Stomach (tissue), 9 donors: ENCODE data around the gene CCNF. TPM values are rescaled to one million over a fixed set of nuclear protein-coding genes. Genes with fewer than 3 reads are reported as not detected.

Source experiments
- DNase-seq, 2 donors: peaks; one replicate each; pipeline versions ENCODE4 v3.0.0 to v3.0.0-alpha.2; 2013 to 2019
- H3K27ac ChIP-seq, 5 donors: fragments of 200-600 bp in 4 of 5; sonication (generic) in 4 of 5; one replicate each; pipeline ENCODE4 v1.5.1; 2013 to 2019; ENCODE audit warnings: mild to moderate bottlenecking in 1 of 5, moderate library complexity in 1 of 5
- H3K27me3 ChIP-seq, 3 donors: fragments of 200-600 bp; sonication (generic); one replicate each; pipeline ENCODE4 v1.5.1; 2017 to 2019; ENCODE audit warnings: mixed run types in 1 of 3
- H3K36me3 ChIP-seq, 4 donors: fragments of 200-600 bp; sonication (generic); 1 replicate in 3 of 4; 2 replicates in 1 of 4; pipeline ENCODE4 v1.5.1; 2016 to 2019
- H3K4me1 ChIP-seq, 4 donors: fragments of 200-600 bp; sonication (generic); one replicate each; pipeline ENCODE4 v1.5.1; 2016 to 2019
- H3K4me3 ChIP-seq, 4 donors: fragments of 200-600 bp; sonication (generic) in 3 of 4; one replicate each; pipeline ENCODE4 v1.5.1; 2016 to 2019; ENCODE audit warnings: mild to moderate bottlenecking in 1 of 4
- H3K9me3 ChIP-seq, 4 donors: fragments of 200-600 bp; sonication (generic); one replicate each; pipeline ENCODE4 v1.5.1; 2016 to 2019
- EP300 ChIP-seq: sonication (generic); formaldehyde crosslinking; IDR thresholded peaks from one replicate; pipeline ENCODE4 v1.6.1; 2017; ENCODE audit warnings: antibody characterized with exemption
- POLR2A ChIP-seq, 4 donors: fragments of 450-650 bp; IDR thresholded peaks; one replicate each; pipeline ENCODE4 v1.6.1; 2016; ENCODE audit warnings: antibody characterized with exemption in 4 of 4, control low read depth in 2 of 4, mild to moderate bottlenecking in 1 of 4, moderate library complexity in 1 of 4
- POLR2AphosphoS5 ChIP-seq, 3 donors: sonication (generic); formaldehyde crosslinking; IDR thresholded peaks; one replicate each; pipeline ENCODE4 v1.6.1; 2016; ENCODE audit warnings: antibody characterized with exemption in 3 of 3
- whole genome bisulfite sequencing, 5 donors: extraction: QIAGEN DNeasy Blood & Tissue Kit in 3 of 5; methylation state at CpG; one replicate each; pipeline versions ENCODE4 v1.1.5 to v1.1.7; 2013 to 2018; 5-methylcytosine and 5-hydroxymethylcytosine counted together
- intact Hi-C: fragments of 100-400 bp; cut with DNase I; formaldehyde crosslinking; loops from one replicate; pipeline ENCODE4 v1.15.1; 2023; ENCODE audit warnings: low total_unique reads
- polyA plus RNA-seq, 3 donors: library from polyadenylated mRNA; stranded (reverse); fragments of 200-250 nt; gene quantifications; one replicate each; pipeline ENCODE4 v1.2.3, GENCODE V29; 2013
- total RNA-seq, 5 donors: library from RNA; depleted of rRNA; stranded (reverse); fragments of >200 nt; gene quantifications; one replicate each; pipeline versions ENCODE4 v1.1.0 to v1.2.3, GENCODE V29; 2014 to 2016
- TF ChIP-seq, protein P1 (sequence below), 7 experiments: fragments of 450-650 bp in 4 of 7; fragments of 200-600 bp in 3 of 7; sonication (generic) in 3 of 7; IDR thresholded peaks; one replicate each; pipeline ENCODE4 v1.5.1; 2016 to 2019; ENCODE audit warnings: antibody characterized with exemption in 7 of 7, control low read depth in 2 of 7, mild to moderate bottlenecking in 1 of 7
- donor health status: healthy with polysubstance abuse.
- donor health status: Bipolar disorder and iron deficiency.
- donor health status: healthy.

The CCNF gene
- total and polyA plus RNA-seq, 8 donors, result 0.46 to 7.8 (median 2.9) TPM

- no peak for TF ChIP-seq POLR2AphosphoS5 (IDR thresholded peaks at IDR 0.05)
- no peak for TF ChIP-seq EP300
- no peak for TF ChIP-seq POLR2A (IDR thresholded peaks at IDR 0.05)
- TF ChIP-seq, protein P1, sequence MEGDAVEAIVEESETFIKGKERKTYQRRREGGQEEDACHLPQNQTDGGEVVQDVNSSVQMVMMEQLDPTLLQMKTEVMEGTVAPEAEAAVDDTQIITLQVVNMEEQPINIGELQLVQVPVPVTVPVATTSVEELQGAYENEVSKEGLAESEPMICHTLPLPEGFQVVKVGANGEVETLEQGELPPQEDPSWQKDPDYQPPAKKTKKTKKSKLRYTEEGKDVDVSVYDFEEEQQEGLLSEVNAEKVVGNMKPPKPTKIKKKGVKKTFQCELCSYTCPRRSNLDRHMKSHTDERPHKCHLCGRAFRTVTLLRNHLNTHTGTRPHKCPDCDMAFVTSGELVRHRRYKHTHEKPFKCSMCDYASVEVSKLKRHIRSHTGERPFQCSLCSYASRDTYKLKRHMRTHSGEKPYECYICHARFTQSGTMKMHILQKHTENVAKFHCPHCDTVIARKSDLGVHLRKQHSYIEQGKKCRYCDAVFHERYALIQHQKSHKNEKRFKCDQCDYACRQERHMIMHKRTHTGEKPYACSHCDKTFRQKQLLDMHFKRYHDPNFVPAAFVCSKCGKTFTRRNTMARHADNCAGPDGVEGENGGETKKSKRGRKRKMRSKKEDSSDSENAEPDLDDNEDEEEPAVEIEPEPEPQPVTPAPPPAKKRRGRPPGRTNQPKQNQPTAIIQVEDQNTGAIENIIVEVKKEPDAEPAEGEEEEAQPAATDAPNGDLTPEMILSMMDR (IDR thresholded peaks at IDR 0.05), result no peak
- Histone ChIP-seq H3K36me3 (no peaks in the 10 kb centered on the region), H3K9me3 (no peaks in the 10 kb centered on the region), H3K4me3 (no peak overlapping the region), H3K4me1 (peaks cover 40 to 61% (median 60%) of the 10 kb centered on the region in 4 donors), H3K27me3 (peaks cover 19 to 73% (median 62%) of the 10 kb centered on the region in 3 donors), H3K27ac (no peak overlapping the region)
- intact Hi-C loops, result no loop called here
- WGBS, 5 donors, result 78 to 88% (median 84%) methylated on average over 7 of the region's 7 CpGs
- no peak for DNase-seq
These were observed 41.0 kb downstream of the CCNF start for GRCh38 chr16:2470234-2470601.

DNA sequence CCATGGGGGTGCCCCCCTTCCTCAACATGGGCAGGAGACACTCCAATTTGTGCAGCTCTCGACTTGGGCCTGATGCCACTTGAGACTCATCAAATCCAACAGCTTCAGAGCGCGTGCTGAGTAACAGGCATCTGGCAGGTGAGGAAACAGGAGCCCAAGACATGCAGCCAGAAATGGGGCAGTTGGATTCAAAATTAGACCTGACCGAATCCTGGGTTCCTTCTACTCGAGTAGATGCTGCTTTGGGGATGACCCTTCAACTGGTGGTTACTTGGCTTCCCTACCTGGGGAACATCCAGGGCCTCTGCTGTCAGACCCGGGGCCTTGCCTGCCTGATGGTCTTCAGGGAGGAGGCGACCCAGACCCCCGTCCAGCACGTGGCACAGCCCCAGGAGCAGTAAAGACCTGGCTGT, 41.4 kb downstream of the CCNF start:
- WGBS, 5 donors, result 35 to 49% (median 40%) methylated on average over 6 to 9 of the region's 9 CpGs
- intact Hi-C loops, result no loop called here
- Histone ChIP-seq H3K36me3 (no peaks in the 10 kb centered on the region), H3K27me3 (peaks cover 19 to 73% (median 62%) of the 10 kb centered on the region in 3 donors), H3K9me3 (no peaks in the 10 kb centered on the region), H3K4me1 (peaks cover 43 to 65% (median 64%) of the 10 kb centered on the region in 4 donors), H3K27ac (peak overlapping the region in 1 of 5 donors; percentile 24), H3K4me3 (peak overlapping the region in 1 of 4 donors; percentile 28)
- no peak for TF ChIP-seq POLR2AphosphoS5 (IDR thresholded peaks at IDR 0.05)
- no peak for TF ChIP-seq POLR2A (IDR thresholded peaks at IDR 0.05)
- TF ChIP-seq EP300, result no peak
- TF ChIP-seq, protein P1 (IDR thresholded peaks at IDR 0.05), result no peak
- DNase-seq, result no peak

DNA sequence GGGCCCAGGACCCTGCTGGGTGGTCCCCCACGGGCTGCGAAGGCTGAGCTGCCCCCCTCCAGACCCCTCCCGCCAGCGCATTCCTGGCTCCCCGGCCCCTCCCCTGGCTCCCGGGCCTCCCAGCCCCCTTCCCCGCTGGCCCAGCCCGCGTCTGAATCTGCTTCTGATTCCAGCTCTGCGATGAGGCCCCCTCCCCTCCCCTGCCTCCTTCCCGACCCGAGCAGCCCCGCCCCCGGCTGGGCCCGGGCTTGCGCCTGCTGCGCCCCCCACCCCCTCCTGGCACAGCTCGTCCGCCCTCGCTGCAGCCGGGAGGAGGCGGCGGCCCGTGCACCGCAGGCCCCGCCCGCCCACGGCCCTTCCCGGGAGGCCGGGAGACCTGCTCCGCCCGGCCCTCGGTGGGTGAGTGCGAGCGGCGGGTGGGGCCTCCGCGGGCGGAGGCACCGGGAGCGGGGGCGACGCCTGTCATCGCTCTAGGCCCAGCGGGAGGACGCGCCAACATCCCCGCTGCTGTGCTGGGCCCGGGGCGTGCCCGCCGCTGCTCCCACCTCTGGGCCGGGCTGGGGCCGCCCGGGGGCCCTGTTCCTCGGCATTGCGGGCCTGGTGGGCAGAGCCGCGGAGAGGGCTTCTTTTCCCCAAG, 41.9 kb downstream of the CCNF start, which contains the start of gene NTN3:
Gene NTN3 (plus strand): TSS at position 282 of the 637 bp plus-strand sequence. CDS start 405 bp downstream, outside the sequence.
- Histone ChIP-seq H3K27me3 (peaks cover 19 to 73% (median 62%) of the 10 kb centered on the region in 3 donors), H3K4me3 (peak within 1 kb of the TSS in 3 of 4 donors; percentile 28 to 42 (median 30)), H3K9me3 (no peaks in the 10 kb centered on the region), H3K4me1 (peaks cover 49 to 70% (median 69%) of the 10 kb centered on the region in 4 donors), H3K27ac (peak within 1 kb of the TSS in 1 of 5 donors; percentile 24), H3K36me3 (no peaks in the 10 kb centered on the region)
- TF ChIP-seq EP300, result no peak
- TF ChIP-seq, protein P1 (IDR thresholded peaks at IDR 0.05), result no peak
- TF ChIP-seq POLR2AphosphoS5 (IDR thresholded peaks at IDR 0.05), result no peak
- TF ChIP-seq POLR2A (IDR thresholded peaks at IDR 0.05), result no peak
- whole genome bisulfite sequencing, 5 donors, result 0 to 2% (median 1%) methylated on average over 22 to 59 of the region's 59 CpGs; no CpG with 5 or more reads in 1 of the 5 donors
- peak in 1 of 2 donors; percentile 91 for DNase-seq
- intact Hi-C loops, result no loop called here

- H3K27me3 ChIP-seq, result peaks cover 19 to 69% (median 62%) of the 10 kb centered on the region in 3 donors
These were observed 42.6 kb downstream of the CCNF start for GRCh38 chr16:2471653-2472487.

More at GRCh38 chr16:2471653-2472487, 42.6 kb downstream of the CCNF start:
- Histone ChIP-seq H3K9me3 (no peaks in the 10 kb centered on the region), H3K4me3 (peak overlapping the region in 3 of 4 donors; percentile 28 to 42 (median 30)), H3K4me1 (peaks cover 56 to 78% (median 77%) of the 10 kb centered on the region in 4 donors), H3K27ac (peak overlapping the region in 1 of 5 donors; percentile 24), H3K36me3 (no peaks in the 10 kb centered on the region)
- intact Hi-C loops, result no loop called here
- WGBS, 5 donors, result 39 to 47% (median 40%) methylated on average over 16 to 61 of the region's 61 CpGs
- TF ChIP-seq POLR2AphosphoS5 (IDR thresholded peaks at IDR 0.05) (no peak), EP300 (no peak), POLR2A (IDR thresholded peaks at IDR 0.05) (no peak)
- TF ChIP-seq, protein P1 (IDR thresholded peaks at IDR 0.05), result no peak
- DNase-seq, result peak in 1 of 2 donors; percentile 51
